Neural cell (in vitro differentiated cells): ENCODE results near the gene ST3GAL4. TPM values are rescaled to one million over a fixed set of nuclear protein-coding genes. Genes with fewer than 3 reads are reported as not detected.
"Not testable (repeated sequence)": the region's sequence is repeated elsewhere in the genome, so short reads cannot be mapped to it uniquely, and the experiment has no call there.

Experiments
- H2AFZ ChIP-seq: fragments of 200-600, 300-800 bp; sonication (generic), shearing (Covaris generic); 2 replicates; pipeline ENCODE4 v1.6.0; 2014; ENCODE audit warnings: low read depth, mild to moderate bottlenecking, antibody characterized with exemption, low read length, moderate library complexity
- H3F3A ChIP-seq: fragments of 200-600 bp; shearing (Covaris generic); 2 replicates; pipeline ENCODE4 v1.6.1; 2016; ENCODE audit warnings: mild to moderate bottlenecking, moderate library complexity, mixed read lengths, antibody characterized with exemption, low read length; ENCODE audit not compliant: insufficient read depth, poor library complexity, severe bottlenecking
- H3K27ac ChIP-seq: fragments of 200-600, 300-800 bp; sonication (generic), shearing (Covaris generic); 2 replicates; pipeline ENCODE4 v1.5.1; 2014; ENCODE audit warnings: mild to moderate bottlenecking, low read length, moderate library complexity
- H3K27me3 ChIP-seq: fragments of 300-800, 200-600 bp; sonication (generic), shearing (Covaris generic); 2 replicates; pipeline ENCODE4 v1.6.0; 2014; ENCODE audit warnings: mild to moderate bottlenecking, low read depth, low read length, moderate library complexity; ENCODE audit not compliant: insufficient read depth
- H3K36me3 ChIP-seq: fragments of 300-800, 200-600 bp; sonication (generic), shearing (Covaris generic); 2 replicates; pipeline ENCODE4 v1.5.1; 2014; ENCODE audit warnings: mild to moderate bottlenecking, antibody characterized with exemption, low read length, moderate library complexity; ENCODE audit not compliant: insufficient read depth
- H3K4me2 ChIP-seq: fragments of 300-800, 200-600 bp; sonication (generic), shearing (Covaris generic); 2 replicates; pipeline ENCODE4 v1.6.0; 2014; ENCODE audit warnings: mild to moderate bottlenecking, low read length
- H3K4me3 ChIP-seq: fragments of 300-800, 200-600 bp; sonication (generic), shearing (Covaris generic); 2 replicates; pipeline ENCODE4 v1.5.1; 2014; ENCODE audit warnings: mild to moderate bottlenecking, low read length, moderate library complexity
- H3K79me2 ChIP-seq: fragments of 200-600 bp; shearing (Covaris generic); replicated peaks from 2 replicates; pipeline ENCODE4 v1.6.0; 2014; ENCODE audit warnings: mild to moderate bottlenecking, low read length, moderate library complexity; ENCODE audit not compliant: insufficient read depth
- H3K9ac ChIP-seq: fragments of 300-800, 200-600 bp; sonication (generic), shearing (Covaris generic); 2 replicates; pipeline ENCODE4 v1.6.1; 2016; ENCODE audit warnings: mild to moderate bottlenecking, low read length, mixed read lengths
- H3K9me2 ChIP-seq: fragments of 200-600 bp; shearing (Covaris generic); 2 replicates; pipeline ENCODE4 v1.6.1; 2016; ENCODE audit warnings: mild to moderate bottlenecking, low read length, mixed read lengths; ENCODE audit not compliant: insufficient read depth
- H3K9me3 ChIP-seq: fragments of 200-600, 300-800 bp; sonication (generic), shearing (Covaris generic); 2 replicates; pipeline ENCODE4 v1.6.1; 2016; ENCODE audit warnings: mild to moderate bottlenecking, mixed run types, low read length, moderate library complexity, mixed read lengths
- H4K20me1 ChIP-seq: fragments of 200-600 bp; shearing (Covaris generic); 2 replicates; pipeline ENCODE4 v1.6.1; 2016; ENCODE audit warnings: mild to moderate bottlenecking, mixed run types; ENCODE audit not compliant: insufficient read depth
- POLR2AphosphoS5 ChIP-seq: IDR thresholded peaks from 2 replicates; pipeline ENCODE4 v1.6.1; 2012
- RAD21 ChIP-seq: fragments of 450-650 bp; conservative IDR thresholded peaks from 2 replicates; pipeline ENCODE4 v1.6.1; 2014; ENCODE audit warnings: antibody characterized with exemption, mild to moderate bottlenecking, moderate library complexity
- REST ChIP-seq: IDR thresholded peaks from 2 replicates; pipeline ENCODE4 v1.6.1; 2012; ENCODE audit warnings: borderline replicate concordance
- polyA plus RNA-seq: library from polyadenylated mRNA; depleted of rRNA; stranded (reverse); fragments of >200 nt; gene quantifications from 2 replicates; pipeline ENCODE4 v1.2.3, GENCODE V29; 2014

ST3GAL4 gene
- polyA plus RNA-seq, 1 donor from 2014 or later = 46.1 TPM

GRCh38 chr11:126393143-126393542, 37.7 kb downstream of the ST3GAL4 start:
- H4K20me1 ChIP-seq = no peaks in the 10 kb centered on the region
- H3K9ac ChIP-seq = no peak overlapping the region
- H3K9me3 ChIP-seq = no peaks in the 10 kb centered on the region
- no peak overlapping the region for H3K4me2 ChIP-seq
- no peaks in the 10 kb centered on the region for H3F3A ChIP-seq
- H3K27me3 ChIP-seq = no peaks in the 10 kb centered on the region
- no peak overlapping the region for H2AFZ ChIP-seq
- H3K4me3 ChIP-seq = no peak overlapping the region
- no peaks in the 10 kb centered on the region for H3K36me3 ChIP-seq
- no peaks in the 10 kb centered on the region for H3K79me2 ChIP-seq
- no peak for TF ChIP-seq POLR2AphosphoS5
- H3K9me2 ChIP-seq = no peaks in the 10 kb centered on the region
- no peak overlapping the region for H3K27ac ChIP-seq

GRCh38 chr11:126394036-126394435, 38.5 kb downstream of the ST3GAL4 start:
- H4K20me1 ChIP-seq = no peaks in the 10 kb centered on the region
- no peaks in the 10 kb centered on the region for H3K36me3 ChIP-seq
- no peak overlapping the region for H3K4me3 ChIP-seq
- no peaks in the 10 kb centered on the region for H3F3A ChIP-seq
- no peak overlapping the region for H3K4me2 ChIP-seq
- H3K9ac ChIP-seq = no peak overlapping the region
- no peak overlapping the region for H3K27ac ChIP-seq
- H2AFZ ChIP-seq = no peak overlapping the region
- H3K27me3 ChIP-seq = no peaks in the 10 kb centered on the region
- TF ChIP-seq RAD21 = no peak
- TF ChIP-seq REST = no peak
- H3K79me2 ChIP-seq = no peaks in the 10 kb centered on the region
- no peaks in the 10 kb centered on the region for H3K9me3 ChIP-seq
- no peaks in the 10 kb centered on the region for H3K9me2 ChIP-seq

GRCh38 chr11:126394634-126395072, 39.2 kb downstream of the ST3GAL4 start:
- H3K27me3 ChIP-seq, H2AFZ ChIP-seq, H3K4me3 ChIP-seq, H3F3A ChIP-seq, H3K4me2 ChIP-seq, H3K9ac ChIP-seq, H3K9me3 ChIP-seq, H3K79me2 ChIP-seq, H3K9me2 ChIP-seq, H3K27ac ChIP-seq, H3K36me3 ChIP-seq, H4K20me1 ChIP-seq: not testable (repeated sequence)

- not testable (repeated sequence) for H3K9ac ChIP-seq, H3K9me2 ChIP-seq, H3K4me2 ChIP-seq
These were observed 40.3 kb downstream of the ST3GAL4 start for GRCh38 chr11:126395784-126396183.

GRCh38 chr11:126396266-126396665, 40.8 kb downstream of the ST3GAL4 start:
- H3F3A ChIP-seq, H3K79me2 ChIP-seq, H3K4me2 ChIP-seq, H3K9me2 ChIP-seq, H3K9ac ChIP-seq, H4K20me1 ChIP-seq, H3K36me3 ChIP-seq, H3K9me3 ChIP-seq, H3K4me3 ChIP-seq, H2AFZ ChIP-seq, H3K27me3 ChIP-seq, H3K27ac ChIP-seq: not testable (repeated sequence)

More at GRCh38 chr11:126395784-126396183, 40.3 kb downstream of the ST3GAL4 start:
- H3K36me3 ChIP-seq, H3K4me3 ChIP-seq, H3F3A ChIP-seq, H3K9me3 ChIP-seq, H3K27me3 ChIP-seq, H2AFZ ChIP-seq, H3K27ac ChIP-seq, H4K20me1 ChIP-seq, H3K79me2 ChIP-seq: not testable (repeated sequence)
